HG02642 (cell line): ENCODE results near the gene PFDN5.
"Not testable (repeated sequence)": the region's sequence is repeated elsewhere in the genome, so short reads cannot be mapped to it uniquely, and the experiment has no call there.

Experiments
- ATAC-seq: cut with Tn5 transposase; IDR thresholded peaks from one replicate; pipeline ENCODE4 v1.9.1; 2021; ENCODE audit warnings: mild to moderate bottlenecking; ENCODE audit not compliant: unreplicated experiment, poor library complexity

The PFDN5 gene

GRCh38 chr12:53325511-53326061 is 30.2 kb downstream of the PFDN5 start:
- ATAC-seq: no peak

DNA sequence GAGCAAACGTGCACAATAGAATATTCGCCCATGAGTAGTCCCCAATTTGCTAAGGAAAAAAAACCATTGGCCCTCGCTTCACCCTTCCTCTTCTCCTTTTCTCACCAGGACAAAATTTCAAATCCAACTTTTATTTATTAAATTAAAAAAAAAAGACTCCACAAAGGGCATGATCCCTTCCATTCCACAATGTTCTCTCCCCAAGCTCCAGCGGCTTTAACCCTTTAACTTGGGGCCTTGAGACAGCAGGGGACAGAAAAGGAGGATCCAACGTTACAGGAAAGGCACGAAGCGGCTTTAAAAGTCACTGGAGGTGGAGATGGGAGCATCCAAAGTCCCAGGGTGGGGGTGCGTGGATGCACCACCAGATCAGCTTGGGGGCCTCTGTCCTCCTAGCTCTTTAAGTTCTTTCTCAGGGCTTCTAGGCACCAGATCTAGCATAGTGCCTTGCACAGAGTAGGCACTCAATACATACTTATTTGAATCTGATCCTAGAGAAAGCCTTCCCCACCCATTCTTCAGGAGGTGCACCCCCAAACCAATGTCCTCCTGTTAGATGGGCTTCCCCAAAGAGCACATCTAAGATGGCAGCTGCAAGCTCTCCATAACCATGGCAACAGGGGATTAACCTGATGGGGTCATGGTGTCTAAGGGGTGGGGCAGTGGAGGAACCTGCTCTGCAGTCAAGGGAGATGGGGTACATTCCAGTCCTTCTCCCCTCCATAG is 31.3 kb downstream of the PFDN5 start:
- ATAC-seq: no peak

DNA sequence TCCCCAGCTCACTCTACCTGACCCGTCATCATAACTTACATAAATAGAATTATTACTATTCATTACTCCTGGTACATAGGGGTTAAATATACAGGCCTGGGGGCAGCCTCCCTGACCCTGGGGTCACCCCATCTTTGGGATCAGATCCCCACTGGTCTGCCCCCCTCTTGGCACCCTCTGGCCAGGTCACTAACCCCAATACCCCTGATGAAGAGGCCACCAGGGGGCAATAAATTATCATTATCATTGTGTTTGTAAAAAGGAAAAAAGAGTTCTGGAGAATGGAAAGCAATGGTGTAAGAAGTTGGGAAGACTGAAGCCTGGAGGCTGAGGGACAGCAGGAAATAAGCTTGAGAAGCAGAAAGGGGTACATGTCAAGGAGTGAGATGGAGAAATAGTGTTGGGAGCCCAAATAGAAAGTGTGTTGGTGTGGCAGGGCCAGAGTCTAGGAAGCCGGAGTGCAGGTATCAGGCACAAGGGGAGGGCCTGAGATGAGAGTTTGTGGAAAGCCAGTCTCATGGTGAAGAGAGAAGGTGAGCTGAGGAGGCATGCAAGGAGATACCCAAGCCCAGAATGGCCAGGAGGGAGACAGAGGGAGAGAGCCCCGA is 32.2 kb downstream of the PFDN5 start:
- ATAC-seq: no peak

GRCh38 chr12:53328043-53328435 is 32.7 kb downstream of the PFDN5 start:
- ATAC-seq: no peak

DNA sequence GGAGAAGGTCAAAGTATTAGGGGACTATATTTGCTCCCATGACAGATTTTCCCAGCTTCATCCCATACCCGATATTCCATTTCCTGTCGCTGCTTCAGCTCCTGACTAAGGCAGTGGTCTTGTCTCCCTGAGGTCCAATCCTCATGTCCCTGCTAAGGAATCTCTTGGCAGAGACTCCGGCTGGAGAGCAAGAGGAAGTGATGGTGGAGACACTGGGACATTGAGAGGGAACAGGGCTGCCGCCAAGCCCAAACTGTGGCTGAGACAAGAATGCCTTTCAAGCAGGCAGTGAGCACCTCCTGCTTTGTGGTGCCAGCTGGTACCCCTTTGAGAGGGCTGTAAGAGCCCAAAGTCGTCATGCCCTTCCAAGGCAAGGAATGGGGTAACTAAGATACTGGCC is 35.3 kb downstream of the PFDN5 start:
- no peak for ATAC-seq

- not testable (repeated sequence) for ATAC-seq
Observed at GRCh38 chr12:53332339-53332738, 37.0 kb downstream of the PFDN5 start.

DNA sequence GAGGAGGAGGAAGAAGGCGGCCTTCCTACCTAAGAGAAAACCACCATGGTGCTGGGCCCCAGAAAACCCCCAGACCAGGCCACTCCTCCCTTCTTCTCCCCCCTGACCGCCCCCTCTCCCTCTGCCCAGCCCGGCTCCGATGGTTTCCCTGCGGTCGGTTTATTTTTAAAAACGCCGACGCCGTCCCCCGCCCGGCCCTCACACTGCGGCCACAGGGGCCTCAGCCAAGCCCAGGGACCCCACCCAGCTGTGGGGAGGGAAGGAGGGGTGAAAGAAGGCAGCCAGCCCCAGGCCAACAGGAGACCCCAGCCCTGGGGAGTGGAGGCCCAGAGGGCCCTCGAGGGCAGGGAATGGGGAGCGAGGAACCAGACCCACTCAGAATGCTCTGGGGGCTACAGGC is 37.4 kb downstream of the PFDN5 start:
- no peak for ATAC-seq

- ATAC-seq: no peak
Observed at GRCh38 chr12:53333289-53333688, 37.9 kb downstream of the PFDN5 start.

GRCh38 chr12:53333845-53334244 is 38.5 kb downstream of the PFDN5 start:
- no peak for ATAC-seq

- ATAC-seq: no peak
Observed at GRCh38 chr12:53334822-53335221, 39.5 kb downstream of the PFDN5 start.

- ATAC-seq: no peak
Observed at GRCh38 chr12:53336181-53336681, 40.9 kb downstream of the PFDN5 start, which contains the start of gene SP7. SP7 (minus strand) TSS chr12:53336354; CDS start chr12:53335646, 708 bp downstream.

DNA sequence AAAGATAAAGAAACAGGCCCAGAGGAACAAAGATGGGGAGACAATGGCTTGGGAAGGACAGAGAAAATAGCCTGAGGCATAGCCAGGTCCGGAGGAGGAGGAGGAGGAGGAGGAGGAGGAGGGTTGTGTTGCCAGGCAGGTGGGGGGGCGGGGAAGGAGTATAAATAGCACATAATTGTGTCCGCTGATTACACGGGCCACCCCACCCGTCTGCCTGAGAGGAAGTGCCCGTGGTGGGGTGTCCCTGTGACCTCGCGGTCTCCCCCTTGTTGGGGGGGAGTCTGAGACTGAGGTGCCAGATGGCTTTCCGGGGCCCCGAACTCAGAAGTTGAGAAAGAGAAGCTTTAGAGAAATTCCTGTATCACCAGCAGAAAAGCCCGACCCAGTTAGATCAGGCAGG is 42.7 kb downstream of the PFDN5 start:
- ATAC-seq: no peak

GRCh38 chr12:53338916-53339315 is 43.6 kb downstream of the PFDN5 start:
- ATAC-seq: no peak

GRCh38 chr12:53340398-53340797 is 45.1 kb downstream of the PFDN5 start:
- ATAC-seq: no peak

DNA sequence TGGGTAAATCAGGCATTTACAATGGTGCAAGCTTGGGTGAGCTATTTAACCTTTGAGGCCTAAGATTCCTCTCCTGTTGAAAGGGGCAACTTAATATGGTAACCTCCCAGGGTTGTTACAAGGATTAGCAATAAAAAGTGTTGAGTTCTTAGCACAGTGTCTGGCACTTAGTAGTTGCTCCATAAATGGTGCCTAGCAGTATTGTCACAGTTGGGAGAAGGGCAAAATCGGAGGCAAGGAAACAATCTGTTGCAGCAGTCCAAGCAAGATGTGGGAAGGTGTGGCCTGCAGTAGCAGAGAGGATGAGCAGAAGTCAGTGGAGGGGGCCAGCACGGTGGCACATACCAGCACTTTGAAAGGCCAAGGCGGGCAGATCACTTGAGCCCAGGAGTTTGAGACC is 48.1 kb downstream of the PFDN5 start:
- ATAC-seq: no peak

- ATAC-seq: no peak
Observed at GRCh38 chr12:53343969-53344368, 48.6 kb downstream of the PFDN5 start.

DNA sequence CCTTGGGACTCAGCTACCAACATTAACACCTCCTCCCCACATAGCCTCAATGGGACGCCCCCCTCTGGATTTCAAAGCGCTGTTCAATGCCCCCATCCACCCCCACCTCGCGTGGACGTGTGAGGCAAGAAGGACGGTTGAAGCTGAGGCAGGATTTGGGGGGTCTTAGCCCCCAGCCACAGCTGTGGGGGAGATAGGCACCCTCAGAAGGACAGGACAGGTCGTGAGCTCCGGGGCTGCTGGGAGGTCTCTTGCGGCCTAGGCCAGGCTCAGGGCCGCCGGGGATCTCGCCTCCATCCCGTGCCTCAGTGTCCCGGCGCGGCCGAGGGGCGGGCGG is 49.1 kb downstream of the PFDN5 start:
- ATAC-seq: no peak

DNA sequence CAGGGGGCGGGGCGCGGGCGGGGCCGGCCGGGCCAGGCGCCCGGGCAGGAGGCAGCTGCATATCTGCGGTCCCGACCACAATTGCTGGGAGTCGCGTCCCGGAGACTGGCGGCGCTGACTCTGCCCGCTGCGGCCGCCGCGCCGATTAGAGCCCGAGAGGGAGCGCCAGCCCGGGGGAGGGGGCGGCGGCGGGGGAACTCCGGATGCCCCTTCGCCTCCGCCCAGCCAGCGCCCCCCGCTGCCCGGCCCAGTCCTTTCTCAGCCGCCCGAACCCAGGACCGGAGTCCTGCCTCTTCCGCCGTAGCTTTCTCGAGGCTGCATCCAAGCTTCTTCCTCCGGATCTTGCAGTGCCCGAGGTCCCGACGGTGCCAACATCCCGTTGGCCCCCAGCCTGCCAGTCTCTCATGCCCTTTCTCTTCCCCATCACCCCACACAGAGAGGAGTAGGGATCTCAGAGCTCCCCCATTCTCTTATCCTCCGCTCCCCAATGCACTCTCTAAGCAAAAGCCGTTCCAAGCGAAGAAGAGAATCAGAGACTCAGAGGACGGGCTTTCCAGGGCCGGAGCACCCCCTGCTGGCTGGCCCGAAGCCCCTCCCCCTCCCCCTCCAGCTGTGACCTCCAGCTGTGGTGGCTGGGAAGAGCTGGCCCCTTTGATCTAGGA is 49.6 kb downstream of the PFDN5 start:
- peak; percentile 60 for ATAC-seq

GRCh38 chr12:53345486-53346188 is 50.3 kb downstream of the PFDN5 start:
- no peak for ATAC-seq

GRCh38 chr12:53346491-53346890 is 51.1 kb downstream of the PFDN5 start:
- no peak for ATAC-seq

GRCh38 chr12:53347905-53348304 is 52.6 kb downstream of the PFDN5 start:
- no peak for ATAC-seq
